DND-41 (cell line): ENCODE results near the gene FAM174C.
"Not testable (repeated sequence)": the region's sequence is repeated elsewhere in the genome, so short reads cannot be mapped to it uniquely, and the experiment has no call there.

ENCODE experiments used
- ATAC-seq: fragments of 200-7000 bp; cut with Tn5 transposase; 3 replicates; pipeline ENCODE4 v1.9.1; 2021; ENCODE audit warnings: low read depth; ENCODE audit not compliant: insufficient read depth
- DNase-seq: peaks from one replicate; pipeline ENCODE4 v3.0.0-alpha.2; 2020
- H2AFZ ChIP-seq: 2 replicates; pipeline ENCODE4 v1.6.0; 2012; ENCODE audit warnings: low read depth, low read length
- H3K27ac ChIP-seq: 2 replicates; pipeline ENCODE4 v1.5.1; 2012; ENCODE audit warnings: low read length, inconsistent platforms
- H3K27me3 ChIP-seq: fragments of 200-600 bp; sonication (generic); 2 replicates; pipeline ENCODE4 v1.6.0; 2012; ENCODE audit warnings: low read length, mild to moderate bottlenecking, inconsistent platforms; ENCODE audit not compliant: insufficient read depth, poor library complexity
- H3K36me3 ChIP-seq: 2 replicates; pipeline ENCODE4 v1.5.1; 2012; ENCODE audit warnings: low read length, inconsistent platforms; ENCODE audit not compliant: insufficient read depth
- H3K4me1 ChIP-seq: 2 replicates; pipeline ENCODE4 v1.5.1; 2012; ENCODE audit warnings: mild to moderate bottlenecking, low read length; ENCODE audit not compliant: insufficient read depth
- H3K4me2 ChIP-seq: 2 replicates; pipeline ENCODE4 v1.6.0; 2012; ENCODE audit warnings: mild to moderate bottlenecking, moderate library complexity, low read length, inconsistent platforms; ENCODE audit not compliant: insufficient read depth
- H3K4me3 ChIP-seq, 2 experiments: fragments of 200-600 bp in 1 of 2; shearing (Covaris generic) in 1 of 2; 2 replicates each; pipeline ENCODE4 v1.5.1; 2012 to 2016; ENCODE audit warnings: inconsistent platforms in 2 of 2, low read length in 2 of 2, mild to moderate bottlenecking in 2 of 2, low read depth in 1 of 2, moderate library complexity in 1 of 2
- H3K79me2 ChIP-seq: 2 replicates; pipeline ENCODE4 v1.6.0; 2012; ENCODE audit warnings: low read length, inconsistent platforms; ENCODE audit not compliant: insufficient read depth
- H3K9ac ChIP-seq: 2 replicates; pipeline ENCODE4 v1.6.0; 2012; ENCODE audit warnings: low read depth, mild to moderate bottlenecking, inconsistent platforms, low read length, moderate library complexity
- H3K9me3 ChIP-seq: 2 replicates; pipeline ENCODE4 v1.5.1; 2012; ENCODE audit warnings: low read length, moderate library complexity, mild to moderate bottlenecking, inconsistent platforms; ENCODE audit not compliant: insufficient read depth, severe bottlenecking
- H4K20me1 ChIP-seq: 2 replicates; pipeline ENCODE4 v1.6.0; 2012; ENCODE audit warnings: low read length; ENCODE audit not compliant: insufficient read depth
- CTCF ChIP-seq: IDR thresholded peaks from 2 replicates; pipeline ENCODE4 v1.5.1; 2012; ENCODE audit warnings: borderline replicate concordance, low read length, moderate library complexity, mild to moderate bottlenecking; ENCODE audit not compliant: poor library complexity, severe bottlenecking; ENCODE audit errors: extremely low read depth
- EZH2 ChIP-seq: IDR thresholded peaks from 3 replicates; pipeline ENCODE4 v1.6.1; 2012; ENCODE audit warnings: borderline replicate concordance, low read depth, mild to moderate bottlenecking, moderate library complexity, low read length, inconsistent platforms; ENCODE audit not compliant: severe bottlenecking

Gene FAM174C

DNA sequence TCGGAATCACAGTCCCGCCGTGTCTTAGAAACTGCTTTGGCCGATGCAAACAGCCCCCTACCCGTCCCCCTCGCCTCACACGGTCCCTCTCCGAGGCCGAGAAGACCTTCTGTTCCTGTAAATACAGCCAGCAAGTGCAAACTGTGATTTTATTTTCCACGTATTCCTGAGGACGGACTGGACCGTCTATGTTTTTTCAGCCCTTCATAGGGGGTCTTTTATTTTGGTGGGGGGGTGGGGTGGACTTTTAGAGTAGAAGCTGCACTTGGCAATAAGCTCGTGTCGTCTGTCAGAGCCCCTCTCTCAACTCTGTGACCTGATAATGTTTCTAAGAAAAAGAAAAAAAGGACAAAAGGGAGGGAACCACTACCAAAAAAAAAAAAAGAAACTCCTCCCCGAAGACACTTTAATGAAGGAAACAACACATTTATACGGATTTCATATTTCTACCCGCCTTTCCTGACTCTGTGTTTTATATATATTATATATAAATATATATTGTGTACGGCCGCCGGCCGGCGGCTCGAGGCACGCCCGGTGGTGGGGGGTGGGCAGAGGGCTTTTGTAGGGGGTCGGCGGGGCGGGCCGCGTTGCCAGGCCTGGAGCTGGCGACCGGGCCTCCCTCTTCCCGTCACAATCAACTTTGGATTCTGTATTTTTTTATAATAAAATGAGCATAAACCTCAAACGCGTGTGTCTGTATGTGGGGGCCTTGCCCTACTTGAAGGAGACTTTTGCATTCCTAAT, 25.6 kb downstream of the FAM174C start:
- H3K4me2 ChIP-seq, result no peak overlapping the region
- no peak overlapping the region for H3K27ac ChIP-seq
- TF ChIP-seq EZH2 (no peak), CTCF (no peak)
- H3K4me1 ChIP-seq, result no peaks in the 10 kb centered on the region
- H3K9me3 ChIP-seq, result no peaks in the 10 kb centered on the region
- ATAC-seq (no peak), DNase-seq (no peak)
- no peak overlapping the region for H3K9ac ChIP-seq
- H4K20me1 ChIP-seq, result no peaks in the 10 kb centered on the region
- H3K79me2 ChIP-seq, result no peaks in the 10 kb centered on the region
- H3K36me3 ChIP-seq, result no peaks in the 10 kb centered on the region
- H3K27me3 ChIP-seq, result no peaks in the 10 kb centered on the region
- no peak overlapping the region for H2AFZ ChIP-seq
- H3K4me3 ChIP-seq, result no peak overlapping the region

GRCh38 chr19:1302533-1303239, 27.4 kb downstream of the FAM174C start:
- no peaks in the 10 kb centered on the region for H3K4me1 ChIP-seq
- H4K20me1 ChIP-seq, result no peaks in the 10 kb centered on the region
- H3K9me3 ChIP-seq, result no peaks in the 10 kb centered on the region
- H2AFZ ChIP-seq, result no peak overlapping the region
- no peak for TF ChIP-seq CTCF
- no peak for TF ChIP-seq EZH2
- H3K27me3 ChIP-seq, result no peaks in the 10 kb centered on the region
- H3K4me2 ChIP-seq, result no peak overlapping the region
- no peak overlapping the region for H3K9ac ChIP-seq
- no peaks in the 10 kb centered on the region for H3K36me3 ChIP-seq
- no peak for DNase-seq
- ATAC-seq, result no peak
- H3K79me2 ChIP-seq, result no peaks in the 10 kb centered on the region
- H3K27ac ChIP-seq, result no peak overlapping the region
- no peak overlapping the region for H3K4me3 ChIP-seq

GRCh38 chr19:1304197-1304924, 29.0 kb downstream of the FAM174C start:
- H3K4me1 ChIP-seq, result no peaks in the 10 kb centered on the region
- TF ChIP-seq EZH2 (no peak), CTCF (no peak)
- H3K4me3 ChIP-seq, result no peak overlapping the region
- DNase-seq, result no peak
- H3K27ac ChIP-seq, result no peak overlapping the region
- H3K36me3 ChIP-seq, result no peaks in the 10 kb centered on the region
- H3K4me2 ChIP-seq, result no peak overlapping the region
- no peak for ATAC-seq
- no peaks in the 10 kb centered on the region for H3K9me3 ChIP-seq
- no peaks in the 10 kb centered on the region for H4K20me1 ChIP-seq
- H3K79me2 ChIP-seq, result no peaks in the 10 kb centered on the region
- H3K27me3 ChIP-seq, result no peaks in the 10 kb centered on the region
- H2AFZ ChIP-seq, result no peak overlapping the region
- no peak overlapping the region for H3K9ac ChIP-seq

DNA sequence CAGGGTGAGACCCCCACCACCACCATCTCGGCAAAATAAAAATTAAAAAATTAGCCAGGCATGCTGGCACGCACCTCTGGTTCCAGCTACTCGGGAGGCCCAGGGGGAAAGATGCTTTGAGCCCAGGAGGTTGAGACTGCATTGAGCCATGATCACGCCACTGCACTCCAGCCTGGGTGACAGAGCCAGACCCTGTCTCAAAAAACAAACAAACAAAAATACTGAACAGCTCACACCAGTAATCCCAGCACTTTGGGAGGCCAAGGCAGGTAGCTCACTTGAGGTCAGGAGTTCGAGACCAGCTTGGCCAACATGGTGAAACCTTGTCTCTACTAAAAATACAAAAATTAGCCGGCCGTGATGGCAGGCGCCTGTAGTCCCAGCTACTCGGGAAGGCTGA, 30.0 kb downstream of the FAM174C start:
- H3K79me2 ChIP-seq, H3K4me2 ChIP-seq, H3K4me1 ChIP-seq: not testable (repeated sequence)

More for the DNA sequence above, 30.0 kb downstream of the FAM174C start:
- H3K27ac ChIP-seq, H3K9ac ChIP-seq, H3K9me3 ChIP-seq, H2AFZ ChIP-seq, H3K27me3 ChIP-seq, H3K36me3 ChIP-seq, H3K4me3 ChIP-seq, H4K20me1 ChIP-seq, ATAC-seq, DNase-seq: not testable (repeated sequence)
